A549 (cell line): ENCODE results near the gene BMAL1.

Experiments
- FOSL2 ChIP-seq, 2 experiments: fragments of 450-650 bp in 1 of 2; fragments of >200 bp in 1 of 2; sonication (Bioruptor Twin) in 1 of 2; formaldehyde crosslinking; IDR thresholded peaks; 2 replicates each; pipeline versions ENCODE4 v1.5.0 to v1.6.1; 2016 to 2020; ENCODE audit warnings: mild to moderate bottlenecking in 1 of 2, moderate library complexity in 1 of 2
- JUNB ChIP-seq: fragments of >200 bp; sonication (Bioruptor Twin); formaldehyde crosslinking; IDR thresholded peaks from 2 replicates; pipeline ENCODE4 v1.6.1; 2016
- KDM1A ChIP-seq: fragments of 200-600 bp; sonication (generic); IDR thresholded peaks from 2 replicates; pipeline ENCODE4 v1.6.1; 2016; ENCODE audit warnings: low read depth, mild to moderate bottlenecking
- PHF8 ChIP-seq: fragments of 200-600 bp; sonication (generic); IDR thresholded peaks from 2 replicates; pipeline ENCODE4 v1.6.1; 2016; ENCODE audit warnings: low read depth, mild to moderate bottlenecking, antibody characterized with exemption, moderate library complexity, borderline replicate concordance
- POLR2A ChIP-seq: IDR thresholded peaks from 2 replicates; pipeline ENCODE4 v1.6.1; 2012; ENCODE audit warnings: mild to moderate bottlenecking, low read length
- RARB ChIP-seq: fragments of 250-450 bp; sonication (Bioruptor Pico); IDR thresholded peaks from 2 replicates; pipeline ENCODE4 v1.8.0; 2021; ENCODE audit warnings: mild to moderate bottlenecking, moderate library complexity
- TF ChIP-seq, protein P1 (sequence below): fragments of 150-350 bp; IDR thresholded peaks from 2 replicates; pipeline ENCODE4 v1.6.1; 2014; ENCODE audit warnings: low read depth, mild to moderate bottlenecking, low read length
- TF ChIP-seq, protein P2 (sequence below): fragments of >200 bp; sonication (Bioruptor Twin); formaldehyde crosslinking; IDR thresholded peaks from 3 replicates; pipeline ENCODE4 v1.5.1; 2016

DNA sequence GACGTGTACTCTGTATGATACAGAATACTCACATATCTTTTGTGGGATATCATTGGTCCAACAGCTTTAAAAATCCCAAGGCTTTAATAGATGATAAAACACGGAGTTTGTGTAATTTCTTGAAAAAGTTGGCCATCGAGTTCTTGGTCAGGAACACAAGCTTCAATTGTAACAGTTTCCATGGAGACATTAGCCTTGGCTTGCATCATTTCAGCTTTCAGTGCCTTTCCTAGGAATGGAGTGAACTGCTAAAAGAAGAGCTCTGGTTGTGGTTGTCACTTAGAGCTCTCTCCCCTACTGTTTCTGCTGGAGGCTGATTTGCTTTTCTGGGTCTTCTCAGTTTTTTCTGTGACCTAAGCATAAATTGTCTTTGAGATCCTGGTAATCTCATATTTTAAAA is 14.2 kb downstream of the BMAL1 start:
- no peak for TF ChIP-seq KDM1A
- TF ChIP-seq JUNB = no peak
- TF ChIP-seq, protein P1, sequence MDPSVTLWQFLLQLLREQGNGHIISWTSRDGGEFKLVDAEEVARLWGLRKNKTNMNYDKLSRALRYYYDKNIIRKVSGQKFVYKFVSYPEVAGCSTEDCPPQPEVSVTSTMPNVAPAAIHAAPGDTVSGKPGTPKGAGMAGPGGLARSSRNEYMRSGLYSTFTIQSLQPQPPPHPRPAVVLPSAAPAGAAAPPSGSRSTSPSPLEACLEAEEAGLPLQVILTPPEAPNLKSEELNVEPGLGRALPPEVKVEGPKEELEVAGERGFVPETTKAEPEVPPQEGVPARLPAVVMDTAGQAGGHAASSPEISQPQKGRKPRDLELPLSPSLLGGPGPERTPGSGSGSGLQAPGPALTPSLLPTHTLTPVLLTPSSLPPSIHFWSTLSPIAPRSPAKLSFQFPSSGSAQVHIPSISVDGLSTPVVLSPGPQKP = no peak
- TF ChIP-seq, protein P2, sequence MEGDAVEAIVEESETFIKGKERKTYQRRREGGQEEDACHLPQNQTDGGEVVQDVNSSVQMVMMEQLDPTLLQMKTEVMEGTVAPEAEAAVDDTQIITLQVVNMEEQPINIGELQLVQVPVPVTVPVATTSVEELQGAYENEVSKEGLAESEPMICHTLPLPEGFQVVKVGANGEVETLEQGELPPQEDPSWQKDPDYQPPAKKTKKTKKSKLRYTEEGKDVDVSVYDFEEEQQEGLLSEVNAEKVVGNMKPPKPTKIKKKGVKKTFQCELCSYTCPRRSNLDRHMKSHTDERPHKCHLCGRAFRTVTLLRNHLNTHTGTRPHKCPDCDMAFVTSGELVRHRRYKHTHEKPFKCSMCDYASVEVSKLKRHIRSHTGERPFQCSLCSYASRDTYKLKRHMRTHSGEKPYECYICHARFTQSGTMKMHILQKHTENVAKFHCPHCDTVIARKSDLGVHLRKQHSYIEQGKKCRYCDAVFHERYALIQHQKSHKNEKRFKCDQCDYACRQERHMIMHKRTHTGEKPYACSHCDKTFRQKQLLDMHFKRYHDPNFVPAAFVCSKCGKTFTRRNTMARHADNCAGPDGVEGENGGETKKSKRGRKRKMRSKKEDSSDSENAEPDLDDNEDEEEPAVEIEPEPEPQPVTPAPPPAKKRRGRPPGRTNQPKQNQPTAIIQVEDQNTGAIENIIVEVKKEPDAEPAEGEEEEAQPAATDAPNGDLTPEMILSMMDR = no peak
- no peak for TF ChIP-seq RARB
- no peak for TF ChIP-seq FOSL2 (IDR thresholded peaks at IDR 0.05)
- TF ChIP-seq FOSL2 (CRISPR knock-in tag; IDR thresholded peaks at IDR 0.05) = no peak
- TF ChIP-seq PHF8 = no peak
- TF ChIP-seq POLR2A = no peak
